ENCODE results near the gene PLEKHA7. TPM values are rescaled to one million over a fixed set of nuclear protein-coding genes. Genes with fewer than 3 reads are reported as not detected.

Gene PLEKHA7
- total and polyA plus RNA-seq, 2 of the 13 experiments (the other 11 are each of a cell fraction or from before 2014, with no cell fraction given) = 17.5 to 18.7 TPM

DNA sequence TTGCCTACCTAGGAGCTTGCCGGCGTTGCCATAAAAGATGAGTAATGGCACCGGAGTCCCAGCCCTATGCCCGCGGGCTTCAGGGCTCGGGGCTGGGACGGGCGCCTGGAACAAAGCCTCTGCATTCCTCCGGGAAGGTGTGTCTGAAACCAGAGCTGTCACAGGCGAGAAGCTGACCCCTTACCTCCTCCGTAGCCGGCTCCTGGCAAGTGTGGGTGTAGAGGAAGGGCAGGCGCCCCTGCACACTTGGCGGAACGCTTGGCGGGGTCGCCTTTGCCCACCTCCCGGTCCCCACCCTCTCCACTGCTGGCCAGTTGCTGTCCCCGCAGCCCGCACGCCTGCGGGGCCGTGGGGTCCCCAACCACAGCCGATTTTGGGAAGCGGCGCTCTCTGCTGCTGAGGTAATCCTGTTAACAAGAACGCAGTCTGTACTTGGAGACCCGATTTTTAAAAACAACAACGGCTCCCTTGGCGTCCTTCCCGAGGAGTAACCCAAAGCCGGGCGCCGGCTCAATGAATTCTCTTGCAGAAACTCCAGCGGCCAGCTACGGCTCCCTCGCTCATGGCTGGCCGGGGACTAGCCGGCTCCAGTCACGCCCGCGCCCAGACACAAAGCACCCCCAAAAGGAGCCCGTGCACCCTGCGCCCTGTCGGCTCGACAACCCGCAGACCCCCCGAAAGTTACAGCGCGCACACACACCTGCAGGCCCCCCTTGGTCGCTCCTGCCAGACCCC, 89.2 kb downstream of the PLEKHA7 start:
- Histone ChIP-seq H3K27me3 (ENCODE audit: control insufficient read depth in 1 of 2, insufficient read depth in 2 of 2, low read length in 2 of 2) (no peaks in the 10 kb centered on the region), H2AFZ (ENCODE audit: low read length) (no peak overlapping the region), H3K79me2 (ENCODE audit: insufficient read depth, low read length) (peaks cover 6% of the 10 kb centered on the region), H3K4me3 (replicated peaks in 1 of 3; ENCODE audit: insufficient read depth in 1 of 3, low read depth in 2 of 3, low read length in 3 of 3) (peak overlapping the region; percentile 47 to 67 (median 56); a peak in 5 of 6 replicates), H3K36me3 (replicated peaks in 1 of 2; ENCODE audit: control insufficient read depth in 1 of 2, insufficient read depth in 2 of 2, low read length in 2 of 2) (no peaks in the 10 kb centered on the region), H3K4me1 (ENCODE audit: insufficient read depth, low read length) (peaks cover 25% of the 10 kb centered on the region), H3K9ac (ENCODE audit: insufficient read depth, low read depth, low read length) (peak overlapping the region; percentile 40), H3K27ac (ENCODE audit: extremely low read length, insufficient read depth, low read length) (no peak overlapping the region), H3K9me3 (ENCODE audit: low read length) (no peaks in the 10 kb centered on the region), H3K4me2 (ENCODE audit: low read depth, low read length) (peak overlapping the region; percentile 69), H4K20me1 (ENCODE audit: insufficient read depth, low read length) (peaks cover 44% of the 10 kb centered on the region)
- no TSS peak for BruUV-seq (replicated peaks)
- in situ Hi-C loops (cut with HindIII; ENCODE audit: extremely low pct_ligation_motif_present, low pct_unique_long_range_greater_than_20kb) (no loop called here), intact Hi-C loops (cut with micrococcal nuclease; ENCODE audit: unreplicated experiment) (loop anchor here (10.0 kb wide), 1 partner anchor 140 kb away; no protein-coding TSS in a partner anchor)
- DNase-seq (ENCODE audit: low spot score) (peak; percentile 78), ATAC-seq (peak; percentile 89), FAIRE-seq (no peak)
- 5% methylated on average over 29 of the region's 51 CpGs for WGBS (ENCODE audit: low lambda C conversion rate)
- ChIA-PET CTCF (ENCODE audit: low intra/inter-chr PET ratio, low total read pairs) (no interaction called here), POLR2A (interaction anchor here (1.3 to 1.5 kb wide), 2 partner anchors 90 to 152 kb away, joined by 3 to 7 read pairs; partner anchors contain the start of gene RPS13)
- 0 out of 2 replicates have a peak, but pooled peaks have one; percentile 19 for TF ChIP-seq ZNF446 (CRISPR knock-in tag; IDR thresholded peaks at IDR 0.05)
- no peak for TF ChIP-seq HMGA1 (CRISPR knock-in tag; conservative IDR thresholded peaks at IDR 0.05)
- TF ChIP-seq, protein P1, sequence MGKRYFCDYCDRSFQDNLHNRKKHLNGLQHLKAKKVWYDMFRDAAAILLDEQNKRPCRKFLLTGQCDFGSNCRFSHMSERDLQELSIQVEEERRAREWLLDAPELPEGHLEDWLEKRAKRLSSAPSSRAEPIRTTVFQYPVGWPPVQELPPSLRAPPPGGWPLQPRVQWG (CRISPR knock-in tag; IDR thresholded peaks at IDR 0.05; ENCODE audit: borderline replicate concordance, low read depth) = no peak
- TF ChIP-seq, protein P2, sequence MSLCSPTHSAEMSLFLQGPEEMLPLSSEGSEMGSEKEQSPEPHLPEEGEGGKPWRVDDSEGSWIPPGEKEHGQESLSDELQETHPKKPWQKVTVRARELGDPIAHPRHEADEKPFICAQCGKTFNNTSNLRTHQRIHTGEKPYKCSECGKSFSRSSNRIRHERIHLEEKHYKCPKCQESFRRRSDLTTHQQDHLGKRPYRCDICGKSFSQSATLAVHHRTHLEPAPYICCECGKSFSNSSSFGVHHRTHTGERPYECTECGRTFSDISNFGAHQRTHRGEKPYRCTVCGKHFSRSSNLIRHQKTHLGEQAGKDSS (CRISPR knock-in tag; IDR thresholded peaks at IDR 0.05; ENCODE audit: borderline replicate concordance, low read depth) = no peak
- no peak for TF ChIP-seq SAFB2 (CRISPR knock-in tag; IDR thresholded peaks at IDR 0.05; ENCODE audit: borderline replicate concordance, low read depth)
- peak; percentile 11; the same call in 1 of the 2 replicates for TF ChIP-seq MEIS2 (CRISPR knock-in tag; IDR thresholded peaks at IDR 0.05)
- no peak for TF ChIP-seq PRMT3 (CRISPR knock-in tag; IDR thresholded peaks at IDR 0.05; ENCODE audit: borderline replicate concordance, low read depth)
- peak; percentile 20; the same call in 1 of the 2 replicates for TF ChIP-seq GATAD2A (CRISPR knock-in tag; IDR thresholded peaks at IDR 0.05)
- TF ChIP-seq FOXK2 (IDR thresholded peaks at IDR 0.05) = no peak
- peak; percentile 57 for TF ChIP-seq SAP130 (CRISPR knock-in tag; IDR thresholded peaks at IDR 0.05; ENCODE audit: low read depth)
- TF ChIP-seq, protein P3, sequence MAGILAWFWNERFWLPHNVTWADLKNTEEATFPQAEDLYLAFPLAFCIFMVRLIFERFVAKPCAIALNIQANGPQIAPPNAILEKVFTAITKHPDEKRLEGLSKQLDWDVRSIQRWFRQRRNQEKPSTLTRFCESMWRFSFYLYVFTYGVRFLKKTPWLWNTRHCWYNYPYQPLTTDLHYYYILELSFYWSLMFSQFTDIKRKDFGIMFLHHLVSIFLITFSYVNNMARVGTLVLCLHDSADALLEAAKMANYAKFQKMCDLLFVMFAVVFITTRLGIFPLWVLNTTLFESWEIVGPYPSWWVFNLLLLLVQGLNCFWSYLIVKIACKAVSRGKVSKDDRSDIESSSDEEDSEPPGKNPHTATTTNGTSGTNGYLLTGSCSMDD (CRISPR knock-in tag; IDR thresholded peaks at IDR 0.05) = no peak
- no peak for TF ChIP-seq GPN1 (CRISPR knock-in tag; IDR thresholded peaks at IDR 0.05; ENCODE audit: borderline replicate concordance)
- TF ChIP-seq, protein P4, sequence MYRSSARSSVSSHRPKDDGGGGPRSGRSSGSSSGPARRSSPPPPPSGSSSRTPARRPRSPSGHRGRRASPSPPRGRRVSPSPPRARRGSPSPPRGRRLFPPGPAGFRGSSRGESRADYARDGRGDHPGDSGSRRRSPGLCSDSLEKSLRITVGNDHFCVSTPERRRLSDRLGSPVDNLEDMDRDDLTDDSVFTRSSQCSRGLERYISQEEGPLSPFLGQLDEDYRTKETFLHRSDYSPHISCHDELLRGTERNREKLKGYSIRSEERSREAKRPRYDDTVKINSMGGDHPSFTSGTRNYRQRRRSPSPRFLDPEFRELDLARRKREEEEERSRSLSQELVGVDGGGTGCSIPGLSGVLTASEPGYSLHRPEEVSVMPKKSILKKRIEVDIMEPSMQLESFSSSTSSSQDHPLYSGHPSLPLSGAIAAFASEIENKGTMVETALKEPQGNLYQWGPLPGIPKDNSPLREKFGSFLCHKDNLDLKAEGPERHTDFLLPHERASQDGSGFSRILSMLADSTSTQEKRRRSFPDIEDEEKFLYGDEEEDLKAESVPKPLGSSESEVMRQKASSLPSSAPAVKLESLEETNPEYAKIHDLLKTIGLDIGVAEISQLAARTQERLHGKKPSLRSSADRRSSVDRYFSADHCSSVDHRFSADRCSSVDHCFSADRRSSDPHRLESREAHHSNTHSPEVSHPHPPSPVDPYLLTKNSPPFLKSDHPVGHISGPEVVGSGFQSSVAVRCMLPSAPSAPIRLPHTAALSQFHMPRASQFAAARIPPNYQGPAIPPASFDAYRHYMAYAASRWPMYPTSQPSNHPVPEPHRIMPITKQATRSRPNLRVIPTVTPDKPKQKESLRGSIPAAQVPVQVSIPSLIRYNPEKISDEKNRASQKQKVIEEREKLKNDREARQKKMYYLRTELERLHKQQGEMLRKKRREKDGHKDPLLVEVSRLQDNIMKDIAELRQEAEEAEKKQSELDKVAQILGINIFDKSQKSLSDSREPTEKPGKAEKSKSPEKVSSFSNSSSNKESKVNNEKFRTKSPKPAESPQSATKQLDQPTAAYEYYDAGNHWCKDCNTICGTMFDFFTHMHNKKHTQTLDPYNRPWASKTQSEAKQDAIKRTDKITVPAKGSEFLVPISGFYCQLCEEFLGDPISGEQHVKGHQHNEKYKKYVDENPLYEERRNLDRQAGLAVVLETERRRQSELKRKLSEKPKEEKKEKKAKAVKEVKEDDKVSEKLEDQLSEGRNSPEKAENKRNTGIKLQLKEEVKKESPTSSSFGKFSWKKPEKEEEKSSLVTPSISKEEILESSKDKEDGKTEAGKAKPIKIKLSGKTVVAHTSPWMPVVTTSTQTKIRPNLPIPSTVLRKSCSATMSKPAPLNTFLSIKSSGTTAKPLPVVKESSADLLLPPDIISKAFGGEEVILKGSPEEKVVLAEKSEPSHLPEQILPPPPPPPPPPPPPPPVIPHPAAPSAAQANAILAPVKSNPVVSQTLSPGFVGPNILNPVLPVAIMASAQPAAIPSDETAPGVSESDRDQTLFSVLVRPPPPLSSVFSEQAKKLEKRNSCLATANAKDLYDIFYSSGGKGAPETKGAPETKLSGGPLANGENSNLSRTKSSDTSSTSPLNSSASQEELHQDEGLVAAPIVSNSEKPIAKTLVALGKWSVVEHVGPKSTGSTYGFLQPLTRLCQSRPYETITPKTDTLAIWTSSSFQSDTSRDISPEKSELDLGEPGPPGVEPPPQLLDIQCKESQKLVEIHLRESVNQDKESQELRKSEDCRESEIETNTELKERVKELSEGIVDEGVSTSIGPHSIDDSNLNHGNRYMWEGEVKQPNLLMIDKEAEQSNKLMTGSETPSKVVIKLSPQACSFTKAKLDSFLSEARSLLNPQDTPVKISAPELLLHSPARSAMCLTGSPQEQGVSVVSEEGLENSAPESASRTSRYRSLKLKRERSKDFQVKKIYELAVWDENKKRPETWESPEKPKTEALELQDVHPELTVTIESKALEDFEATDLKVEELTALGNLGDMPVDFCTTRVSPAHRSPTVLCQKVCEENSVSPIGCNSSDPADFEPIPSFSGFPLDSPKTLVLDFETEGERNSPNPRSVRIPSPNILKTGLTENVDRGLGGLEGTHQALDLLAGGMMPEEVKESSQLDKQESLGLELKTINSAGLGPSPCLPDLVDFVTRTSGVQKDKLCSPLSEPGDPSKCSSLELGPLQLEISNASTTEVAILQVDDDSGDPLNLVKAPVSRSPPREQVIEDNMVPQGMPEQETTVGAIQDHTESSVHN (CRISPR knock-in tag; IDR thresholded peaks at IDR 0.05) = no peak
- no peak for TF ChIP-seq NR1H2 (CRISPR knock-in tag; IDR thresholded peaks at IDR 0.05; ENCODE audit: borderline replicate concordance, low read depth)
